Mammary epithelial cell (primary cell): ENCODE measurements around the gene UBE2I.

Source experiments
- EZH2 ChIP-seq: IDR thresholded peaks from 2 replicates; pipeline ENCODE4 v1.6.1; 2012; ENCODE audit warnings: low read length, inconsistent platforms, borderline replicate concordance
- TF ChIP-seq, protein P1 (sequence below), 2 donors: IDR thresholded peaks in 1 of 2; conservative IDR thresholded peaks in 1 of 2; 2 replicates each; pipeline ENCODE4 v1.5.1; 2011 to 2012; ENCODE audit warnings: inconsistent platforms in 2 of 2, low read length in 2 of 2, mild to moderate bottlenecking in 2 of 2, control low read depth in 1 of 2, low read depth in 1 of 2; ENCODE audit not compliant: insufficient read depth in 1 of 2; ENCODE audit errors: extremely low read depth in 1 of 2

DNA sequence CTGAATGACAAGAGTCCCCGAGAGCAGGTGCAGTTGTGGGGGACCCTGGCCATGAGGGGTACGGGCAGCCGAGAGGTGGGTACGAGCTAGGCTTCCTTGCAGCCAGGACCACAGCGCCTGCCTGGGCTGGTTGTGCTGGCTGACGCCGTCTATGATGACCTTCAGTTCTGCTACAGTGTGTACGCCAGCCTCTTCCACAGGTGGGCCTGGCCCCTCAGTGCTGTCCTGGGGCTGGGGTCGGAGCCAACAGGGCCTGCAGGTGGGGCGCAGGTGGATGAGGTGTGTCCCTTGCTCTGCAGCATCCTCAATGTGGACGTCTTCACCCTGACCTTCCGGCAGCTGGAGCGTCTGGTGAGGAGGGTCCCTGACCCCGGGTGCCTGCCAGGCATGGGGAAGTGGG is 35.1 kb downstream of the UBE2I start:
- TF ChIP-seq, protein P1, sequence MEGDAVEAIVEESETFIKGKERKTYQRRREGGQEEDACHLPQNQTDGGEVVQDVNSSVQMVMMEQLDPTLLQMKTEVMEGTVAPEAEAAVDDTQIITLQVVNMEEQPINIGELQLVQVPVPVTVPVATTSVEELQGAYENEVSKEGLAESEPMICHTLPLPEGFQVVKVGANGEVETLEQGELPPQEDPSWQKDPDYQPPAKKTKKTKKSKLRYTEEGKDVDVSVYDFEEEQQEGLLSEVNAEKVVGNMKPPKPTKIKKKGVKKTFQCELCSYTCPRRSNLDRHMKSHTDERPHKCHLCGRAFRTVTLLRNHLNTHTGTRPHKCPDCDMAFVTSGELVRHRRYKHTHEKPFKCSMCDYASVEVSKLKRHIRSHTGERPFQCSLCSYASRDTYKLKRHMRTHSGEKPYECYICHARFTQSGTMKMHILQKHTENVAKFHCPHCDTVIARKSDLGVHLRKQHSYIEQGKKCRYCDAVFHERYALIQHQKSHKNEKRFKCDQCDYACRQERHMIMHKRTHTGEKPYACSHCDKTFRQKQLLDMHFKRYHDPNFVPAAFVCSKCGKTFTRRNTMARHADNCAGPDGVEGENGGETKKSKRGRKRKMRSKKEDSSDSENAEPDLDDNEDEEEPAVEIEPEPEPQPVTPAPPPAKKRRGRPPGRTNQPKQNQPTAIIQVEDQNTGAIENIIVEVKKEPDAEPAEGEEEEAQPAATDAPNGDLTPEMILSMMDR (conservative IDR thresholded peaks at IDR 0.05 in 1 of 2, IDR thresholded peaks at IDR 0.05 in 1 of 2; ENCODE audit: extremely low read depth in 1 of 2, insufficient read depth in 1 of 2, low read depth in 1 of 2, low read length in 2 of 2), result no peak
- no peak for TF ChIP-seq EZH2
